Heart right ventricle (tissue), 16 donors: ENCODE results near the gene ANO1. TPM values are rescaled to one million over a fixed set of nuclear protein-coding genes. Genes with fewer than 3 reads are reported as not detected.
A peak's percentile ranks its signal among the peaks of the same experiment; 100 is the strongest.

Source experiments
- ATAC-seq, 8 donors: fragments of 200-7000 bp; cut with Tn5 transposase; one replicate each; pipeline ENCODE4 v1.9.1; 2020; ENCODE audit warnings: mild to moderate bottlenecking in 8 of 8, moderate library complexity in 8 of 8, moderate number of reproducible peaks in 1 of 8
- DNase-seq, 2 donors: peaks; one replicate each; pipeline ENCODE4 v3.0.0-alpha.2; 2020
- H3K27ac ChIP-seq, 10 donors: fragments of 200-600 bp; sonication (generic) in 2 of 10; one replicate each; pipeline versions ENCODE4 v1.5.0 to v1.8.0; 2020 to 2022; ENCODE audit warnings: mild to moderate bottlenecking in 3 of 10
- H3K27me3 ChIP-seq, 7 donors: fragments of 200-600 bp; one replicate each; pipeline ENCODE4 v1.8.0; 2021 to 2022; ENCODE audit warnings: mild to moderate bottlenecking in 2 of 7
- H3K36me3 ChIP-seq, 9 donors: fragments of 200-600 bp; sonication (generic) in 1 of 9; one replicate each; pipeline versions ENCODE4 v1.5.0 to v1.8.0; 2020 to 2022; ENCODE audit warnings: mild to moderate bottlenecking in 2 of 9
- H3K4me1 ChIP-seq, 9 donors: fragments of 200-600 bp; sonication (generic) in 1 of 9; one replicate each; pipeline versions ENCODE4 v1.5.0 to v1.8.0; 2020 to 2022; ENCODE audit warnings: mild to moderate bottlenecking in 4 of 9
- H3K4me3 ChIP-seq, 10 donors: fragments of 200-600 bp; sonication (generic) in 2 of 10; one replicate each; pipeline versions ENCODE4 v1.5.0 to v1.8.0; 2020 to 2022; ENCODE audit warnings: mild to moderate bottlenecking in 7 of 10, moderate library complexity in 2 of 10
- H3K9me3 ChIP-seq, 11 donors: fragments of 200-600 bp in 10 of 11; sonication (generic) in 2 of 11; one replicate each; pipeline versions ENCODE4 v1.5.0 to v1.8.0; 2013 to 2022; ENCODE audit warnings: mild to moderate bottlenecking in 2 of 11, control low read depth in 1 of 11, moderate library complexity in 1 of 11
- CTCF ChIP-seq, 9 donors: fragments of 200-600 bp; sonication (generic) in 2 of 9; IDR thresholded peaks; one replicate each; pipeline versions ENCODE4 v1.5.0 to v1.8.0; 2021 to 2022; ENCODE audit warnings: antibody characterized with exemption in 9 of 9, mild to moderate bottlenecking in 5 of 9, moderate library complexity in 1 of 9
- WGBS, 2 donors: extraction: QIAGEN DNeasy Blood & Tissue Kit; methylation state at CpG; one replicate each; pipeline ENCODE4 v1.1.7; 2013; ENCODE audit warnings: inconsistent platforms in 1 of 2; 5-methylcytosine and 5-hydroxymethylcytosine counted together
- intact Hi-C, 10 donors: fragments of 100-400 bp; cut with DNase I; formaldehyde crosslinking; loops; one replicate each; pipeline versions ENCODE4 v1.11.1 to v1.14.2; 2022
- polyA plus RNA-seq, 2 donors: library from polyadenylated mRNA; stranded (reverse); fragments of 200-250 nt; gene quantifications; one replicate each; pipeline ENCODE4 v1.2.3, GENCODE V29; 2013
- total RNA-seq, 10 donors: library from RNA; stranded (reverse); fragmentation: NEBNext Ultra II Directional in 3 of 10; extraction: Animal tissue kit (Norgen Biotek cat#: 25700) in 3 of 10; gene quantifications; one replicate each; pipeline versions ENCODE4 v1.2.1 to v1.2.4, GENCODE V29; 2021 to 2023
- donor health status: Arrhythmogenic right ventricular cardiomyopathy.
- donor health status: ischemic (EF 13 %, LVEDD 7.1; RV severe dilation, severe dysfunction).
- donor health status: healthy with polysubstance abuse.
- donor health status: DM: no; HTN: yes; CAD: no.
- donor health status: DM: no; HTN: no; CAD: no.
- donor health status: ischemic (EF 25% LVEDD 6.9; RV normal size, moderate dysfunction).
- donor health status: ischemic (EF 25% LVEDD 5.7; RV mildly dilated, moderate dysfunction).
- donor health status: healthy.
- donor health status: DM: yes; HTN: yes; CAD: no.
- donor health status: Ischemic cardiomyopathy.
- donor health status: ischemic (EF 35%, LVEDD 5.7; RV mildly dilated, moderate dysfunction).
- donor health status: nonischemic (EF 11% LVEDD 7.7; RV severe dilation, severe dysfunction).
- donor health status: DM: yes; HTN: yes; CAD: no.
- donor health status: PGD.
- donor health status: ischemic (EF 29% LVEDD 5.4; RV normal size, mild dysfunction).
- donor health status: nonischemic (EF 23%, LVEDD 6.1; RV moderate dilation, normal function).

The ANO1 gene
- total and polyA plus RNA-seq, 12 donors: 6.6 to 13.8 (median 9.7) TPM

- no peak overlapping the region for H3K4me3 ChIP-seq
- ATAC-seq (no peak), DNase-seq (no peak)
- peaks cover 0 to 70% (median 53%) of the 10 kb centered on the region in 7 donors for H3K27me3 ChIP-seq
- peaks cover 6 to 32% (median 18%) of the 10 kb centered on the region in 9 donors for H3K4me1 ChIP-seq
- H3K27ac ChIP-seq: no peak overlapping the region
- intact Hi-C loops: no loop called here
- no peaks in the 10 kb centered on the region for H3K9me3 ChIP-seq
- no peaks in the 10 kb centered on the region for H3K36me3 ChIP-seq
- WGBS, 2 donors: 90 to 98% methylated on average over 2 of the region's 2 CpGs
- no peak for TF ChIP-seq CTCF (IDR thresholded peaks at IDR 0.05)
Observed at GRCh38 chr11:70068950-70069349, 9.2 kb upstream of the ANO1 start.

- Histone ChIP-seq H3K36me3 (no peaks in the 10 kb centered on the region), H3K4me1 (peaks cover 8 to 36% (median 21%) of the 10 kb centered on the region in 9 donors), H3K27me3 (peaks cover 0 to 76% (median 59%) of the 10 kb centered on the region in 7 donors), H3K9me3 (no peaks in the 10 kb centered on the region), H3K27ac (no peak overlapping the region), H3K4me3 (no peak overlapping the region)
- 97% methylated on average over 9 of the region's 9 CpGs for WGBS, 2 donors
- intact Hi-C loops: loop anchor here in 4 of 10 donors (10.0 kb wide), 4 partner anchors 106 to 156 kb away; no protein-coding TSS in a partner anchor
- peak in 1 of 2 donors; percentile 1 for DNase-seq
- no peak for TF ChIP-seq CTCF (IDR thresholded peaks at IDR 0.05)
- ATAC-seq: no peak
Observed at GRCh38 chr11:70070706-70071105, 7.4 kb upstream of the ANO1 start.

- 76 to 78% methylated on average over 12 of the region's 12 CpGs for WGBS, 2 donors
- DNase-seq (peak in 1 of 2 donors; percentile 3), ATAC-seq (no peak)
- H3K27me3 ChIP-seq: peaks cover 0 to 79% (median 59%) of the 10 kb centered on the region in 7 donors
- TF ChIP-seq CTCF (IDR thresholded peaks at IDR 0.05): no peak
- H3K4me1 ChIP-seq: peaks cover 8 to 42% (median 22%) of the 10 kb centered on the region in 9 donors
- H3K27ac ChIP-seq: peak overlapping the region in 2 of 10 donors; percentile 22 to 77
- intact Hi-C loops: loop anchor here in 4 of 10 donors (10.0 kb wide), 4 partner anchors 107 to 157 kb away; no protein-coding TSS in a partner anchor
- H3K9me3 ChIP-seq: no peaks in the 10 kb centered on the region
- H3K4me3 ChIP-seq: no peak overlapping the region
- no peaks in the 10 kb centered on the region for H3K36me3 ChIP-seq
Observed at GRCh38 chr11:70071996-70072395, 6.1 kb upstream of the ANO1 start.

GRCh38 chr11:70072461-70072860 is 5.7 kb upstream of the ANO1 start:
- Histone ChIP-seq H3K27me3 (peaks cover 0 to 79% (median 60%) of the 10 kb centered on the region in 7 donors), H3K9me3 (no peaks in the 10 kb centered on the region), H3K4me1 (peaks cover 8 to 47% (median 22%) of the 10 kb centered on the region in 9 donors), H3K36me3 (no peaks in the 10 kb centered on the region), H3K4me3 (no peak overlapping the region), H3K27ac (peak overlapping the region in 6 of 10 donors; percentile 22 to 77 (median 68))
- TF ChIP-seq CTCF (IDR thresholded peaks at IDR 0.05): no peak
- intact Hi-C loops: loop anchor here in 4 of 10 donors (10.0 kb wide), 4 partner anchors 108 to 158 kb away; no protein-coding TSS in a partner anchor
- ATAC-seq: peak in 5 of 8 donors; percentile 21 to 60 (median 46)
- peak in 1 of 2 donors; percentile 61 for DNase-seq
- 48% methylated on average over 12 of the region's 12 CpGs for WGBS, 2 donors
